Measurements from ENCODE around the gene MTHFD1L.

DNA sequence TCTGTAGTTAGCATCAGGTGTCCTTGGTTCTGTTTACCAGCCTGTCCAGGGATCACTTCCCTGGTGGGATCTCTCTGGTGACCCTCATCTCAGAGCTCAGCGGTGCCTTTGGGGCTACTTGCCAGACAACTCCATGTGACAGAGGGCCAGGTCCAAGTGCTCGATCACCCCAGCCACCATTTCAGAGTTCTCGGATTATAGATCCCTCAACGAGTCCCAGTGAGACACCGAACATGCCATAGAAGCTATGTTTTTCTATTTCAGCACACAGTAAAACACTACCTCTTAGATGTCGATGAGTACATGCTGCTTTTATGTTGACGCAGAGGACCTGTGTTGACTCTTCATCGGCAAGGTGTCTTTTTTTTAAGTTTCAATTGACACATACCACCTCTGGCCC, 204.1 kb downstream of the MTHFD1L start:
- TF ChIP-seq, protein P1, sequence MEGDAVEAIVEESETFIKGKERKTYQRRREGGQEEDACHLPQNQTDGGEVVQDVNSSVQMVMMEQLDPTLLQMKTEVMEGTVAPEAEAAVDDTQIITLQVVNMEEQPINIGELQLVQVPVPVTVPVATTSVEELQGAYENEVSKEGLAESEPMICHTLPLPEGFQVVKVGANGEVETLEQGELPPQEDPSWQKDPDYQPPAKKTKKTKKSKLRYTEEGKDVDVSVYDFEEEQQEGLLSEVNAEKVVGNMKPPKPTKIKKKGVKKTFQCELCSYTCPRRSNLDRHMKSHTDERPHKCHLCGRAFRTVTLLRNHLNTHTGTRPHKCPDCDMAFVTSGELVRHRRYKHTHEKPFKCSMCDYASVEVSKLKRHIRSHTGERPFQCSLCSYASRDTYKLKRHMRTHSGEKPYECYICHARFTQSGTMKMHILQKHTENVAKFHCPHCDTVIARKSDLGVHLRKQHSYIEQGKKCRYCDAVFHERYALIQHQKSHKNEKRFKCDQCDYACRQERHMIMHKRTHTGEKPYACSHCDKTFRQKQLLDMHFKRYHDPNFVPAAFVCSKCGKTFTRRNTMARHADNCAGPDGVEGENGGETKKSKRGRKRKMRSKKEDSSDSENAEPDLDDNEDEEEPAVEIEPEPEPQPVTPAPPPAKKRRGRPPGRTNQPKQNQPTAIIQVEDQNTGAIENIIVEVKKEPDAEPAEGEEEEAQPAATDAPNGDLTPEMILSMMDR (IDR thresholded peaks at IDR 0.05): no peak
- no peak for TF ChIP-seq POLR2A (IDR thresholded peaks at IDR 0.05)
